ENCODE measurements around the gene CAGE1.

- TF ChIP-seq POLR2AphosphoS5 (IDR thresholded peaks at IDR 0.05; ENCODE audit: low read depth, low read length), result no peak
- TF ChIP-seq POLR2A (IDR thresholded peaks at IDR 0.05; ENCODE audit: low read depth, low read length), result no peak
- no peak for TF ChIP-seq TAF1 (IDR thresholded peaks at IDR 0.05; ENCODE audit: low read depth, low read length)
Measured at GRCh38 chr6:7413151-7413823, 23.7 kb upstream of the CAGE1 start.
